ENCODE results near the gene BRCA1.
"Not testable (repeated sequence)": the region's sequence is repeated elsewhere in the genome, so short reads cannot be mapped to it uniquely, and the experiment has no call there.

Gene BRCA1

DNA sequence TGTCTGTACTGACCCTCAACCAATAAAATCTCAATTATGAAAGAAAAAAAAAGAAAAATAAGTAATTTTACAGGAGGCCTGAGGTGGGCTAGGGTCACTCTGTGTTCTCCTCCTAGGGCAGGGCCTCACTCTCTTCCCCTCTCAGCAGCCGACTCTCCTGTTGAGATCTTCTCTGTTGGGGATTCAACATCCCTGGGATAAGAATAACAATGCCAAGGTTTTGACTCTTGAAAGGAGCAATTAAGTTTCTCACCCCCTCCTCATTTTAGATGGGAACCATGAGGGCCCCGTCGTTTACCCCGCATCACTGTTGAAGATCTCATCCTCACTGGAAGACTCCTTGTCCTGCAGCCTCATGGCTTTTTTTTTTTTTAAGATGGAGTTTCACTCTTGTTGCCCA is 21.5 kb upstream of the BRCA1 start:
- no peaks in the 10 kb centered on the region for H3K27me3 ChIP-seq (ENCODE audit: control insufficient read depth, insufficient read depth, low read length)
- no peak overlapping the region for H3K4me3 ChIP-seq (ENCODE audit: low read length)

DNA sequence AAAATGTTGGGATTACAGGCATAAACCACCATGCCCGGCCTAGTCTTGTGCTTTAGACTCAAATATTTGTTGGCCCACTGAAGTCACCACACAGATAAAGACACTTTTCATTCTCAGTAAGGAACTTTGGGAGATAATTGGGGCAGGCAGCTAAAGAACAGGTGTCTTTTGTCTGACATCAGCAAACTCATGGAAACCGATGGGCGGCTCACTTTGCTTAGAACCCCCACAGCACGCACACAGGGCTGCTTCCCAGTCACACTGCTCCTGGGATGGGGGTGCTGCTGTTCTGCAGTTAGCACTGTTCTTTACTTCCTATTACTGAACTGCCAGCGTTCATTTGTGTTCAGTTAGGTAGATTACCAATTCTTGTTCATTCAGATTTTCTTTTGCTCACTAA is 18.0 kb upstream of the BRCA1 start:
- Histone ChIP-seq H3K36me3 (ENCODE audit: control insufficient read depth, insufficient read depth, low read length) (peaks cover 5% of the 10 kb centered on the region), H3K27me3 (ENCODE audit: control insufficient read depth, insufficient read depth, low read length) (no peaks in the 10 kb centered on the region), H3K4me3 (ENCODE audit: low read length) (no peak overlapping the region), H3K9ac (ENCODE audit: low read length) (no peak overlapping the region), H3K27ac (ENCODE audit: low read depth, low read length) (no peak overlapping the region), H3K4me1 (ENCODE audit: control insufficient read depth, insufficient read depth, low read length) (no peaks in the 10 kb centered on the region)

More for the DNA sequence above, 21.5 kb upstream of the BRCA1 start:
- Histone ChIP-seq H3K36me3 (ENCODE audit: control insufficient read depth, insufficient read depth, low read length) (peaks cover 5% of the 10 kb centered on the region), H3K9ac (ENCODE audit: low read length) (no peak overlapping the region), H3K4me1 (ENCODE audit: control insufficient read depth, insufficient read depth, low read length) (no peaks in the 10 kb centered on the region), H3K27ac (ENCODE audit: low read depth, low read length) (no peak overlapping the region)

DNA sequence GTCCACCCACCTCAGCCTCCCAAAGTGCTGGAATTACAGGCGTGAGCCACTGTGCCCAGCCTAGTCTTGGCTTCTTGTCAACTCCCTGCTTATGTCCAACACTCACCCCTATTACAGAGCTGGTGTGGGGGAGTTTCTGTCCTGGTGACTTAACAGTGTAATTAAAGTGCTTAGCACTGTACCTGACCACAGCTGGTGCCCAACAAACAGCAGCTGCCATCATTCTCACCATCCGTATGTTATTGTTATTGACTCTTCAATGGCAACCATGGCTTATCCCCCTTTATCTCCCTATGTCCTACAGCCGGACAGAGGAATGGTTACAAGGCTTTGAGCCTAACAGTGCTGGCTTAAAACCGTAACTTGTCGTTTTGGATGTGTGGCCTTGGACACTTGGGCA is 17.0 kb upstream of the BRCA1 start:
- H3K27me3 ChIP-seq (ENCODE audit: control insufficient read depth, insufficient read depth, low read length), result no peaks in the 10 kb centered on the region
- no peak overlapping the region for H3K9ac ChIP-seq (ENCODE audit: low read length)
- no peak overlapping the region for H3K27ac ChIP-seq (ENCODE audit: low read depth, low read length)
- H3K4me3 ChIP-seq (ENCODE audit: low read length), result no peak overlapping the region
- peaks cover 5% of the 10 kb centered on the region for H3K36me3 ChIP-seq (ENCODE audit: control insufficient read depth, insufficient read depth, low read length)
- H3K4me1 ChIP-seq (ENCODE audit: control insufficient read depth, insufficient read depth, low read length), result no peaks in the 10 kb centered on the region

DNA sequence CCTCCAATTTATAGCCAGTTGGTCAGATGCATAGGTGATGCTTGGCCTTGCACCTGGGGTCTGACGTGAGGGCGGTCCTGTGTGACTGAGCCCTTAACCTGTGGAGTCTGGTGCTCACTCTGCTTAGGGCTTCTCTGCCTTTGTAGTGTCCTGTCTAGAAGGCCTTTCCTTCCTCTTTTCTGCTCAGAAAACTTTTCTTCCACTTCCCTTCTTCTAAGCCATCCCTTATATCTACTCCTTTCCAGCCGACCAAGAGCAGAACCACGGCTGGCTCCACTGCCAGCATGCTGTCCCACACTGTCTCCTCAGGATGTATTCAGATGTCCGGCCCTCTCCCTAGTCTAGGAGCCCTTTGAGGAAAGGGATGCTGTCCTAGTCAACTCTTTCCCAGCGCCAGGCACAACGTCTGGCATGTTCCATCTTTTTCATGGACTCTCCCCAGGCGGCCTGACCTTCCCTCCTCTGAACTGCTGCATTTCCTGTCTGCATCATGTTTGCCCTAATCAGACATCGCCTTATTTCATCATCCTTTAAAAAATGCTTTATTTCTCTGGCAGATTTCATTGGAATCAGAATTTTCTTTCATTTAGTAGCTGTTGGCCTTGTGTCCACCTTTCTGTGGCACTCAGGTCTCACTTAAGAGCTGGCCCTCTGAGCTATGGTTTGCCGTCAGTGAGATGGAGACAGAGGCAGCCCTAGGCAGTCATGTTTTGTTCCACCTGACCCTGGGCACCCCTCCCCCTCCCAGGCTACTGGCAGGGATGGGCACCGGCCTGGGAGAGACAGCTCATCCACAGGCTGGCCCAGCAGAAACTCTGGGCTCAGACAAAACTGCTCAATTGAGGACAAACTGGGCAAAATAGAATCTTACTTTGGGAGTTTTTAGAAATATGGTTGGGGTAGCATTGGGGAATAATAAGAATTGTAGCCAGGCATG is 15.5 kb upstream of the BRCA1 start:
- Histone ChIP-seq H3K36me3 (ENCODE audit: control insufficient read depth, insufficient read depth, low read length) (peaks cover 5% of the 10 kb centered on the region), H3K9ac (ENCODE audit: low read length) (no peak overlapping the region), H3K4me3 (ENCODE audit: low read length) (no peak overlapping the region), H3K4me1 (ENCODE audit: control insufficient read depth, insufficient read depth, low read length) (no peaks in the 10 kb centered on the region), H3K27ac (ENCODE audit: low read depth, low read length) (no peak overlapping the region), H3K27me3 (ENCODE audit: control insufficient read depth, insufficient read depth, low read length) (no peaks in the 10 kb centered on the region)

DNA sequence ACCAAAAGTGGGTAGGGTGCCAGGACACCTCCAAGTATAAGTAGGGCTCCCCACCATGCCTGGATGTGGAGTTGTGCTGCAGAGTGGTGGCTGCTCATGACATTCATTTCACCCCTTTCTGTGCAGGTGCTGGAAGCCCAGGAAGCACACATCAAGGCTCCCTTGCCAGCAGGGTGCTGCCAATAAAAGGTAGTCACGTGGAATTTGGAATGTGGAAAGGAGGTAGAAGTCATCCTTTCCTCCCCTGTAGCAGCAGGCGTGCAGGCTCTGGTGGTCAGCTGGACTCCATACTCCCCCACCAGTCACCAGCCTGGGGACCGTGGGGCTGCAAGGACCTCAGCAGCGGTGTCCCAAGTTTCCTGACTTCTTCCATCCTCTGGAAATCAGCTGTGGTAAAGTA is 13.4 kb upstream of the BRCA1 start:
- H3K4me1 ChIP-seq (ENCODE audit: control insufficient read depth, insufficient read depth, low read length); H3K27me3 ChIP-seq (ENCODE audit: control insufficient read depth, insufficient read depth, low read length); H3K36me3 ChIP-seq (ENCODE audit: control insufficient read depth, insufficient read depth, low read length); H3K27ac ChIP-seq (ENCODE audit: low read depth, low read length); H3K4me3 ChIP-seq (ENCODE audit: low read length); H3K9ac ChIP-seq (ENCODE audit: low read length): not testable (repeated sequence)

DNA sequence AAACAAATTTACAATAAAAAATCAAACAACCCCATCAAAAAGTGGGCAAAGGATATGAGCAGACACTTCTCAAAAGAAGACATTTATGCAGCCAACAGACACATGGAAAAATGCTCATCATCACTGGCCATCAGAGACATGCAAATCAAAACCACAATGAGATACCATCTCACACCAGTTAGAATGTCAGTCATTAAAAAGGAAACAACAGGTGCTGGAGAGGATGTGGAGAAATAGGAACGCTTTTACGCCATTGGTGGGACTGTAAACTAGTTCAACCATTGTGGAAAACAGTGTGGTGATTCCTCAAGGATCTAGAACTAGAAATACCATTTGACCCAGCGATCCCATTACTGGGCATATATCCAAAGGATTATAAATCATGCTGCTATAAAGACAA is 11.4 kb upstream of the BRCA1 start:
- H3K4me1 ChIP-seq (ENCODE audit: control insufficient read depth, insufficient read depth, low read length); H3K9ac ChIP-seq (ENCODE audit: low read length); H3K27me3 ChIP-seq (ENCODE audit: control insufficient read depth, insufficient read depth, low read length); H3K36me3 ChIP-seq (ENCODE audit: control insufficient read depth, insufficient read depth, low read length); H3K27ac ChIP-seq (ENCODE audit: low read depth, low read length); H3K4me3 ChIP-seq (ENCODE audit: low read length): not testable (repeated sequence)

DNA sequence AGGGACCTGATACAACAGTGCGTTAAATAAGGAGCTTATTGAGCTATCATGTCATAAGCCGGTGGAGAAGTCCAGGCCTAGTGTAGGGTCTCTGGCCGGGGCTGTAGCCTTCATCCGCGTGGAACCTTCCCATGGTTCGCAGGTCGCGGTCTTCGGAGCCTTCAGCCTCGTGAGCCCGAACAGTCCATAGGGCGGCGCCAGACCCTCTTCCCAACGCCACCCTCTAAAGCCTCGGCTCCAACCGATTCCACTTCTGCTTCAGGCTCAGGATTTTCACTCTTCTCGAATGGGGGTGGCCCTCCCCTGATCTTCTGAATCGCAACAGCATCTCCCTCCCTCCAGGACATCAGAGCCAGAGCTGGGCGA is 10.3 kb upstream of the BRCA1 start:
- no peak overlapping the region for H3K9ac ChIP-seq (ENCODE audit: low read length)
- no peak overlapping the region for H3K4me3 ChIP-seq (ENCODE audit: low read length)
- H3K27ac ChIP-seq (ENCODE audit: low read depth, low read length), result no peak overlapping the region
- H3K4me1 ChIP-seq (ENCODE audit: control insufficient read depth, insufficient read depth, low read length), result no peaks in the 10 kb centered on the region
- H3K36me3 ChIP-seq (ENCODE audit: control insufficient read depth, insufficient read depth, low read length), result peaks cover 6% of the 10 kb centered on the region
- no peaks in the 10 kb centered on the region for H3K27me3 ChIP-seq (ENCODE audit: control insufficient read depth, insufficient read depth, low read length)

DNA sequence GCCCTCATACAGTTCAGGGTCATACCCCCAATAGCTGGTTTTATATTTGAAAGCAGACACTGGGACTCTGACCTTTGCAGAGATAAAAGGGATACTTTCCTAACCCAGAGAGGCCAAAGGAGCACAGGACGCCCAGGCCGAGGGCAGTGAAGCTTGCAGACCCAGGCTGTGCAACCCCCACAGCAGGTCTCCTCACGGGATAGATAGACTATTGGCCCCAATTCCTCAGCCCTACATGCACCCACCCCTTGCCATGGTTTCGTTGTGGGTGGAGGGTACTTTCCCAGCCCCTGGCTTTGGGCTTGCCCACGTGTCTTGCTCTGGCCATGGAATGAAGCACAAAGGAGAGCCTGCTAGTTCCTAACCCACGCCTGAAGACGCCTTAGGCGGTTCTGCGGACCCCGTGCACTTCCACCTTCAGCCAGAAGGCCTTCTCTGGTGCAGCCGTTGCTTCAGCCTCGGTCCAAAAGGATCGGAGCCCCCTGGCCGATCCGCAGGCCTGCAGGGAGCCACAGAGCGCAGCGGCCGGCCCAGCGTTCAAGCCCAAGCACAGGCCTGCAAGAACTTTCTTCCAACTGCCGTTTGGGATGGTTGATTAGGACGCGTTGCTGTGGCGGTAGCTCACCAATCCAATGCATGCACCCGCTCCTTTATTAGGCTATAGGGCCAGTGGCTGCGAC is 9.8 kb upstream of the BRCA1 start:
- Histone ChIP-seq H3K27me3 (ENCODE audit: control insufficient read depth, insufficient read depth, low read length) (no peaks in the 10 kb centered on the region), H3K36me3 (ENCODE audit: control insufficient read depth, insufficient read depth, low read length) (peaks cover 6% of the 10 kb centered on the region), H3K9ac (ENCODE audit: low read length) (no peak overlapping the region), H3K4me1 (ENCODE audit: control insufficient read depth, insufficient read depth, low read length) (no peaks in the 10 kb centered on the region), H3K27ac (ENCODE audit: low read depth, low read length) (no peak overlapping the region), H3K4me3 (ENCODE audit: low read length) (no peak overlapping the region)

DNA sequence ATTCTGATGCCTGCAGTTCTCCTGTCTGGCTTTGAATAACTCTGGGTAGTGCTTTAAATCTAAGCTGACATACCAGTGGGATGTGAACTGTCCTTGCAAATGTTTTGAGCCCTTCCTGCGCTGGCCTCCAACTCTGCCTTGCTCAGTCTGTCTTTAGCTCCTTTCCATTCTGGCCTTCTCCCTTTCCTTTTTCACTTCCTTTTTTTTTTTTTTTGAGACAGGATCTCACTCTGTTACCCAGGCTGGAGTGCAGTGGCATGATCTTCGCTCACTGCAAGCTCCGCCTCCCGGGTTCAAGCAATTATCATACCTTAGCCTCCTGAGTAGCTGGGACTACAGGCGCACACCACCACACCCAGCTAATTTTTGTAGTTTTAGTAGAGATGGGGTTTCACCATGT is 8.3 kb upstream of the BRCA1 start:
- H3K27ac ChIP-seq (ENCODE audit: low read depth, low read length); H3K27me3 ChIP-seq (ENCODE audit: control insufficient read depth, insufficient read depth, low read length); H3K4me3 ChIP-seq (ENCODE audit: low read length); H3K4me1 ChIP-seq (ENCODE audit: control insufficient read depth, insufficient read depth, low read length); H3K36me3 ChIP-seq (ENCODE audit: control insufficient read depth, insufficient read depth, low read length); H3K9ac ChIP-seq (ENCODE audit: low read length): not testable (repeated sequence)

DNA sequence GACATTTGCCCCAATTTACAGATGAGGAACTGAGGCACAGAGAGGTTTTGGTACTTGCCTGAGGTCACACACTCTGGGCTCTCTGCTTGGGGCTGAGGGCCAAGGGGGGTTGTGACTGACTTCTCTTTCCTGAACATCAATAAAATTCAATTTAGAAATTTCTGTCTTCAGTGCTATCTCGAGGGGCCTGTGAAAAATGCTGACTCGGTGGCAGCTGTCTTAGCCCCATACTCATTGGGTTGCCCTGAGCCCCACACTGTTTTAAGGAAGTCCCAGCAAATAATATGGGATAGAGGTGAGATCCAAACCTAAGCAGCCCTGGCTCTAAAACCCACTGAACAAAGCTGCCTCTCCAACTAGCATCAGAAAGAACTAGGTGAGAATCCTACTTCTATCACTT is 7.0 kb upstream of the BRCA1 start:
- Histone ChIP-seq H3K9ac (ENCODE audit: low read length) (no peak overlapping the region), H3K4me3 (ENCODE audit: low read length) (no peak overlapping the region), H3K27ac (ENCODE audit: low read depth, low read length) (no peak overlapping the region), H3K4me1 (ENCODE audit: control insufficient read depth, insufficient read depth, low read length) (no peaks in the 10 kb centered on the region), H3K36me3 (ENCODE audit: control insufficient read depth, insufficient read depth, low read length) (peaks cover 6% of the 10 kb centered on the region), H3K27me3 (ENCODE audit: control insufficient read depth, insufficient read depth, low read length) (no peaks in the 10 kb centered on the region)

DNA sequence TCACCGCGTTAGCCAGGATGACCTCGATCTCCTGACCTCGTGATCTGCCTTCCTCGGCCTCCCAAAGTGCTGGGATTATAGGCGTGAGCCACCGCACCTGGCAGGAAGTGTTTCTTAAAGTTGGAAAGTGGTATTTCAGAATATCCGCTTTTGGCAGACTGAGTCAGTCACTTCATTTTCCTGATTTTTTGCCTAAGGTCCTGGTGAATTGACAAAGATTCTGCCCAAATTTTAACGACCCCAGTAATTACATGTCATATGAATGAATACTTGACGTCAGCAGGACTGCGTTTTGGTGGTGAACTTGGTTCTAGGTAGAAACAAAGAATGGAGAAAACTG is 4.5 kb upstream of the BRCA1 start:
- Histone ChIP-seq H3K9ac (ENCODE audit: low read length) (no peak overlapping the region), H3K36me3 (ENCODE audit: control insufficient read depth, insufficient read depth, low read length) (peaks cover 2% of the 10 kb centered on the region), H3K4me1 (ENCODE audit: control insufficient read depth, insufficient read depth, low read length) (peaks cover 3% of the 10 kb centered on the region), H3K4me3 (ENCODE audit: low read length) (no peak overlapping the region), H3K27ac (ENCODE audit: low read depth, low read length) (no peak overlapping the region), H3K27me3 (ENCODE audit: control insufficient read depth, insufficient read depth, low read length) (no peaks in the 10 kb centered on the region)

DNA sequence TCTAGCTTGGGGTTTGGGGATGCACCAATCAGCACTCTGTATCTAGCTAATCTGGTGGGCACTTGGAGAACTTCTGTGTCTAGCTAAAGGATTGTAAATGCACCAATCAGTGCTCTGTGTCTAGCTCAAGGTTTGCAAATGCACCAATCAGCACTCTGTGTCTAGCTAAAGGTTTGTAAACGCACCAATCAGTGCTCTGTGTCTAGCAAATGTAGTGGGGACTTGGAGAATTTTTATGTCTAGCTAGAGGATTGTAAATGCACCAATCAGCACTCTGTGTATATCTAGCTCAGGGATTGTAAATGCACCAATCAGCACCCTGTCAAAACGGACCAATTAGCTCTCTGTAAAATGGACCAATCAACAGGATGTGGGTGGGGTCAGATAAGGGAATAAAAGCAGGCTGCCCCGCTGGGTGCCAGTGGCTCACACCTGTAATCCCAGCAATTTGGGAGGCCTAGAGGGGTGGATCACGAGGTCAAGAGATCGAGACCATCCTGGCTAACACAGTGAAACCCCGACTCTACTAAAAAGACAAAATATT is 2.2 kb upstream of the BRCA1 start:
- not testable (repeated sequence) for H3K4me3 ChIP-seq (ENCODE audit: low read length); H3K27me3 ChIP-seq (ENCODE audit: control insufficient read depth, insufficient read depth, low read length); H3K4me1 ChIP-seq (ENCODE audit: control insufficient read depth, insufficient read depth, low read length); H3K27ac ChIP-seq (ENCODE audit: low read depth, low read length); H3K36me3 ChIP-seq (ENCODE audit: control insufficient read depth, insufficient read depth, low read length); H3K9ac ChIP-seq (ENCODE audit: low read length)

DNA sequence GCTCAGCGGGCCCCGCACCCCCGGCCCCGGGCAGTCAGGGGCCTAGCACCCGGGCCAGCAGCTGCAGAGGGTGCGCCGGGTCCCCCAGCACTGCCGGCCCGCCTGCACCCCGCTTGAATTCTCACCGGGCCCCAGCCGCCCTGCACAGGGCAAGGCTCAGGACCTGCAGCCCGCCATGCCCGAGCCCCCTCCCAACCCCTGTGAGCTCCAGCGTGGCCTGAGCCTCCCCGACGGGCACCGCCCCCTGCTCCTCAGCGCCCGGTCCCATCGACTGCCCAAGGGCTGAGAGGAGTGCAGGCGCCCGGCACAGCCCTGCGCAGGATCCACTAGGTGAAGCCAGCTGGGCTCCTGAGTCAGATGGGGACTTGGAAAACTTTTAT is 1.7 kb upstream of the BRCA1 start:
- Histone ChIP-seq H3K4me3 (ENCODE audit: low read length) (no peak overlapping the region), H3K36me3 (ENCODE audit: control insufficient read depth, insufficient read depth, low read length) (no peaks in the 10 kb centered on the region), H3K27ac (ENCODE audit: low read depth, low read length) (no peak overlapping the region), H3K27me3 (ENCODE audit: control insufficient read depth, insufficient read depth, low read length) (no peaks in the 10 kb centered on the region), H3K9ac (ENCODE audit: low read length) (no peak overlapping the region), H3K4me1 (ENCODE audit: control insufficient read depth, insufficient read depth, low read length) (peaks cover 5% of the 10 kb centered on the region)
